GM18502 (cell line): ENCODE measurements around the gene PIK3AP1.
A peak's percentile ranks its signal among the peaks of the same experiment; 100 is the strongest.

Experiments used
- ATAC-seq: cut with Tn5 transposase; IDR thresholded peaks from one replicate; pipeline ENCODE4 v1.9.1; 2021; ENCODE audit warnings: mild to moderate bottlenecking; ENCODE audit not compliant: unreplicated experiment, poor library complexity

PIK3AP1 gene

GRCh38 chr10:96737307-96737902 lies 17.1 kb upstream of the PIK3AP1 start:
- peak; percentile 66 for ATAC-seq

- no peak for ATAC-seq
These were observed 4.3 kb upstream of the PIK3AP1 start for GRCh38 chr10:96724621-96725020.

- ATAC-seq: no peak
These were observed 876 bp upstream of the PIK3AP1 start for GRCh38 chr10:96721207-96721572.

DNA sequence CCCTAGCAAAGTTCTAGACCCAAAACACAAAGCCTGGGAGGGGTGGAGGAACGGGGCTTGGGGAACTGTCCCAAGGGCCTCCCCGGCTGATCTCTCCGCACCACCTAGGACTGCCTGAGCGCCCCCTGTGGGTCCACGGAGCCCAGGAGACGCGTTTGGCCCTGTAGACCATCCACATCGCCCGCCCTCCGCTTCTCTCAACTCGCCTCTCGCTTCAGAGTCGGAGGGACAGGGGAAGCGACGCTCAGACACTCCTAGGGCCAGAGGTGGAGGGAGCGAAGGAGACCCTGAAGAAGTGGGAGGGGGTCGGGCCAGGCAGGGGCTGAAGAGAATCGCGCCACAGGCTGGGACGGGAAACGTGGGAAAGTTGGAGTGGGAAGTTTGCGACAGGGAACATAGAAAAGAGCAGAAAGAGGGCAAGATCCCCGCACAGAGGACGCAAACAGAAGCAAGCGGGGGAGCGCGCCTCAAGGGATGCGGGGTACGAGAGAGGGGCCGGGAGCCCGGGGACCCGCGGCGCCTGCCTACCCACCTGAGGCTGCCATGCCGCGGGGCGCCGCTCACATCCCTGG lies 378 bp downstream of the PIK3AP1 start:
- peak; percentile 62 for ATAC-seq

DNA sequence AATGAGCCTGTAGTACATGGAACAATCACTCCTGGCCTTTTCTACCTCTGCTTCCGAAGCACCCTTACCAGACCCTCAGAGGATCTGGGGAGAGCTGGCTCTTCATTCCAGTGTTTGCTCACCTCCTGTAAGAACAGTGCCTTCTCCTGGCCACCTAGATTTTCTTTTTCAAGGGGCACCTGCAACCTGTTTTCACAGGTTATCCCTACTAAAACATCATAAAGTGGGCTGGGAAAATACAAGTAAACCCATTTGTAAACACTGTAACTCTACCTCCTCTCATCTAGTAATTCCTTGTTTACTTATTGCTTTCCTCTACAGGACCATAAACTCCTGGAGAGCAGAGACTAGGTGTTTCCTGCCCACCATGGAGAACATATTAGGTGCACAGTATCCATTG lies 1.1 kb downstream of the PIK3AP1 start:
- no peak for ATAC-seq

- no peak for ATAC-seq
These were observed 1.9 kb downstream of the PIK3AP1 start for GRCh38 chr10:96718304-96718990.

GRCh38 chr10:96716390-96716789 lies 3.9 kb downstream of the PIK3AP1 start:
- no peak for ATAC-seq

DNA sequence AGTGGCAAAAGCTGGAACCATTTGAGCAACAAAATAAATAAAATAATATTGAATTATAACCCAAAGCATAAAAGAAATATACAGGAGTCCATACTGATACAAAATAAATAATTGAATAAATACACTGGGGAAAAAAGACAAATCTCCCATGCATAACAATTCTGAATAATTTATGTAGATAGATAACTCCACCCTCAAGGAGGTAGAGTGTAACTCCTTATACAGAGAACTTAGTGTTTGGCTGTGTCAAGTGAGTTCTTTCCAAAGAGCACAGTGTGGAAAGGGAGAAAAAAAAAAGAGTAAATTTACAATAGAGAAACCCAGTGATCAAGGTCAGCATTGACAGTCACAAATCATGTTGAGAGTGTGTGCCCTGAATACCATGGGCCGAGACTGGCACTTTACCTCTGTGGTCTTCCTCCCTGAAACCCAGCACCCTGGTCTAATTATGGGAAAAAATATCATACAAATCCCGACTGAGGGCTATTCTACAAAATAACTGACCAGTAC lies 5.5 kb downstream of the PIK3AP1 start:
- ATAC-seq: no peak

DNA sequence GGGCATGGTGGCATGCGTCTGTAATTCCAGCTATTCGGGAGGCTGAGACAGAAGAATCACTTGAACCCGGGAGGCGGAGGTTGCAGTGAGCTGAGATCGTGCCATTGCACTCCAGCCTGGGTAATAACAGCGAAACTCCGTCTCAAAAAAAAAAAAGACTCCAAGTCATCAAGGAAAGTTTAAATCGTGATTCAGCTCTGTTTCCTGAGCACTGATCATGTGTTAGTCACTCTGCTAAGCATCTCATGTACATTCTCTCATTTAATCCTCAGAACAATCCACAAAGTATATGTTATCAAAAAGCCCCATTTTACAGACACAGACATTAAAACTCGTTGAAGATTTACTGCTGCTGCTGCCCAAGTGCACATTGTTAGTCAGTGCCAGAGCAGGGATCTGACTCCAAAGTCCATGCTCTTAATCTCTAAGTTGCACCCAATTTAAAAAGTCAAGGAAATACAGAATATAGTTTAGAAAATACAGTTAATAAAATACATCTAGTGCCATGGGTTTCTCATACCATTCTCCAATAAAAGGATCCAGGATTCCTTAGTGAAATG lies 6.2 kb downstream of the PIK3AP1 start:
- ATAC-seq: no peak

DNA sequence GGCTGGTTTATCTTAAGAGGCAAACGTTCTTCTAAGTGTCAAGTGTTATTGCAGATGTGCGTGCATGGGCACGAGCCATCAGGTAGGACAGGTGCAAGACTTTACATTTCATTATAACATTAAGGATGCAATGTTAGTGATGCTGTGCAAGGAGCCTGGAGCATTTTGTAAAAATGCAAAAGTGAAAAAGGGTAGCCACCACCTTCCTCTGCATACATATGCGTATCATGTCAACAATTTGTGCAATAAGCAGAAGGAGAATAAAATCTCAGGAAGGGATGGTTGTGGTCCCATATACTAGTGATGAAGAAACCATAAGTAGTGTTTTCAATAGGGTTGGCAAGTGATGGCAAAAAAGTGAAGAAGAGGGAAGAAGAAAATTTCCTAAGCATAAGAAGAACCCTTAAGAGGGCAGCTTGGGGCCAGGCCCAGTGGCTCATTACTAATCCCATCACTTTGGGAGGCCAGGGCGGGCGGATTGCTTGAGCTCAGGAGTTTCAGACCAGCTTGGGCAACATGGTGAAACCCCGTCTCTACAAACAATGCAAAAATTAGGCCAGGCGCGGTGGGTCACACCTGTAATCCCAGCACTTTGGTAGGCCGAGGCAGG lies 7.5 kb downstream of the PIK3AP1 start:
- ATAC-seq: no peak

- ATAC-seq: no peak
These were observed 9.1 kb downstream of the PIK3AP1 start for GRCh38 chr10:96711048-96711728.

DNA sequence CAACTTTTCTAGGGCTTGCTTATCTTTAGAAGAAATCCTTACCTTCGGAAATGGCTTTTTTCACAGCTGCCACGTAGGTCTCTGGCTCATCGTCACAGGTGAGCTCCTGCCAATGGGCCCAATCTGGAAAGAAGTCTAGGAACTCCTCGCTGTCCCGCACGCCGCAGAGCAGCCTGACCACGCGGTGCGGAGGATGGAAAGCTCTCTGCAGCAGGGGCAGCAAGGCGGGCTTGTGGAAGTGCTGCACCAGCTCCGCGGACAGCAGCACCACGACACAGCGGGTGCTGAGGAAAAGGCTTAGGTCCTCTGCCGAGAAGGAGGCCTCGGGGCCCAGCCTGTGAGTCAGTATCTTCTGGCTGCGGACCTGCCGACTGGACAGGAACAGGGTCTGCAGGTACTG lies 10.8 kb downstream of the PIK3AP1 start:
- ATAC-seq: no peak

GRCh38 chr10:96708996-96709395 lies 11.3 kb downstream of the PIK3AP1 start:
- ATAC-seq: no peak

DNA sequence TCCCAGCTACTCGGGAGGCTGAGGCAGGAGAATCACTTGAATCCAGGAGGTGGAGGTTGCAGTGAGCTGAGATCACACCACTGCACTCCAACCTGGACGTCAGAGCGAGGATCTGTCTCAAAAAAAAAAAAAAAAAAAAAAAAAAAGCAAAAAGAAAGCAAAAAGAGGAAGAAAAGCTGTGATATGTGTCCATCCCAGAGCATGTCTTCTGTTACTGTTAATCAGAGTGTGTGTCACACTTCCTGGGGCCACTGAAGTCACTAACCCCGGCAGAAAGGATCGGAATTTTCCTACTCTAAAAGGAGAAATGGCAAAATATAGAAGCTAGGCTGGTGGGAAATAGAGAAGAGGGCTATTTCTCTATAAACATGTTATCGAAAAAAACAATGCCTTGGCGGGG lies 11.9 kb downstream of the PIK3AP1 start:
- ATAC-seq: no peak

GRCh38 chr10:96706331-96706853 lies 13.9 kb downstream of the PIK3AP1 start:
- no peak for ATAC-seq

GRCh38 chr10:96705134-96705533 lies 15.2 kb downstream of the PIK3AP1 start:
- no peak for ATAC-seq

DNA sequence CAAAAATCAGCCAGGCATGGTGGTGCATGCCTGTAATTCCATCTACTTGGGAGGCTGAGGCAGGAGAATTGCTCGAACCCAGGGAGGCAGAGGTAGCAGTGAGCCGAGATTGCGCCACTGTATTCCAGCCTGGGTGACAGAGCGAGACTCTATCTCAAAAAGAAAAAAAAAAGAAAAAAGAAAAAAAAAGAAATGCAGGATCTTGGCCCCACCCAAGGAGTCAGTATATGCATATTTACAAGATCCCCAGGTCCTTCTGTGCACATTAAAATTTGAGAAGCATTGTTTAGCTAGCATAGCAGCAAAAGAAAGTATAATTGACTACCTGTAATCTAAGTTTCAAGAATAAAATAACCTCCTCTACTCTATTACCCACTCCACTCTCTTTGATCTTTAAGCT lies 15.8 kb downstream of the PIK3AP1 start:
- no peak for ATAC-seq

DNA sequence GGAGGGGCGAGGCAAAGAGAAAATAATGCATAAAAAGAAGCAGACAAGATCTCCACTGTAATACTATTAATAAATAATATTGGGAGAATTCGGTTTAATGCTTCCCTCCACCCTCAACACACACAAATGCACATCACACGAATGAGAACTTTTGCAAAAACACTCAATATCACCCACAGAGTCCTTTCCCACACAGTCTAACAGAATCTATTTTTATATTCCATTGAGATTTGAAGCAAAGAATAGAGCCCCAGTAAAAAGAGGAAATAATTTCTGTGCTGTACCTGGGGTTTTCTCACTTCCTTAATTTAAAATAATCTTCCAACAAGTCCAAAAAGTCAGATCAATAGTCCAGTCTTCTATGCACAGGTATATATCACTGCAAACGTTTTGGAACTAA lies 17.0 kb downstream of the PIK3AP1 start:
- no peak for ATAC-seq

DNA sequence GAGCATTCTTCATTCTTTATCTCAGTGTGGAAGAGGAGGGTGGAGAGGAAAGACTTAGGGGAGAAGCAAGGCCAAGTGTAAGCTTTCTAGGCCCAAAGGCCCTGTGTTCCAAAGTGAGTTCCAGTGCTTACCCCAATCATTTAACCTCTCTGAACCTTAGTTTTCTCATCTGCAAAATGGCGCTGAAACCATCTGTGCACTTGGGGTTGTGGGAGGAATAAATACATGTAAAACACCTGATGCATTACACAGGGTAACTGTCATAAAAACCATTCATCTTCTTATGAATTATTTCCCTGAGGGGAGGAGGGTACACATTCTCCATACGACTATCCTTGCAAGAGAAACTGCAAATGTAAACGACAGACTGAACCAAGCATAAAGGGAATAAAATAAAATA lies 19.0 kb downstream of the PIK3AP1 start:
- no peak for ATAC-seq

DNA sequence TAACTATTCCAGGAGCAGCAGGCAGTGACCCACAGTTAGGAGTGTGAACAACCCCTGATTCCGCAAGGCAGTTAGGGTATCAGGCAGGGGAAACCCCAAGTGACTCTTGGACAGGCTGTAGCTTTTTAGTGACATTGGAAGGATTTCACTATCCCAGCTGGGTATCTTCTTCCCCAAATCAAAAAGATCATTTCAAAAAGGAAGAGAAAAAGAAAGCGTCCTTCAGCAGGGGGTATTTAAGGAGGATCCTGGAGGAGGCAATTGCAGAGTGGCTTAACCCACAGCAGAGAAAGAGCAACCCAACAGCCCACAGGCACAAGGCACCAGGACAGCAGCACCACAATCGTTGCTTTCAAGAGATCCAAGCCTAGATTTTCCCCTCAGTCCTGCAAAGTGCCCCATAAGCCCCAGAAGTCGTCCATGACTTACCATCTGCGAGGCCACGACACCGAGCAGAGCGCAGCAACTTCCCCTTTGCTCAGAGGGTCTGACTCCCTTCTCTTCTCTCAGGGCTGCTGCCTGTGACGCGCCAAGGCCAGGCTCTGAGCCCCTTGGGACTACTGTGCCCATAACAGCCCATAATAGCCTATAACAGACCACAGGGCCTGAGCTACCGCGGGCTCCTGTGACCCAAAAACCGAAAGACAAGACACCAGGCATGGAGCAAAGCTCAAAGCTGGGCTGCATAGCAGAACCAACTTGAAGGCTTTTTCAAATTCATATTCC lies 19.8 kb downstream of the PIK3AP1 start:
- peak; percentile 73 for ATAC-seq
